OCI-LY1 (cell line): Measurements from ENCODE around the gene NFIB.

Source experiments
- H2AFZ ChIP-seq: fragments of 200-600 bp; sonication (generic), shearing (Covaris generic); 2 replicates; pipeline ENCODE4 v1.6.0; 2014; ENCODE audit warnings: antibody characterized with exemption, mild to moderate bottlenecking, low read length
- H3F3A ChIP-seq: fragments of 200-600 bp; sonication (generic), shearing (Covaris generic); 2 replicates; pipeline ENCODE4 v1.6.0; 2014; ENCODE audit warnings: mild to moderate bottlenecking, antibody characterized with exemption, low read length, moderate library complexity; ENCODE audit not compliant: insufficient read depth
- H3K27ac ChIP-seq: fragments of 200-600 bp; sonication (generic); 2 replicates; pipeline ENCODE4 v1.5.1; 2014; ENCODE audit warnings: low read length, mixed run types, mild to moderate bottlenecking, low read depth; ENCODE audit not compliant: poor library complexity, severe bottlenecking
- H3K27me3 ChIP-seq: fragments of 200-600 bp; sonication (generic); 2 replicates; pipeline ENCODE4 v1.6.0; 2014; ENCODE audit warnings: antibody characterized with exemption, mild to moderate bottlenecking, low read length, moderate library complexity; ENCODE audit not compliant: insufficient read depth
- H3K36me3 ChIP-seq: fragments of 200-600 bp; sonication (generic); 2 replicates; pipeline ENCODE4 v1.6.1; 2014; ENCODE audit warnings: mild to moderate bottlenecking, antibody characterized with exemption, low read length, moderate library complexity, mixed read lengths; ENCODE audit not compliant: insufficient read depth
- H3K4me1 ChIP-seq: fragments of 200-600 bp; sonication (generic); 2 replicates; pipeline ENCODE4 v1.5.1; 2014; ENCODE audit warnings: mild to moderate bottlenecking, low read length, moderate library complexity; ENCODE audit not compliant: insufficient read depth, severe bottlenecking
- H3K4me2 ChIP-seq: fragments of 200-600 bp; sonication (generic), shearing (Covaris generic); 2 replicates; pipeline ENCODE4 v1.6.1; 2014; ENCODE audit warnings: low read length
- H3K4me3 ChIP-seq: fragments of 200-600 bp; sonication (generic); 2 replicates; pipeline ENCODE4 v1.5.1; 2014; ENCODE audit warnings: low read length, low read depth, mild to moderate bottlenecking, mixed read lengths; ENCODE audit not compliant: poor library complexity, severe bottlenecking
- H3K79me2 ChIP-seq: fragments of 200-600 bp; shearing (Covaris generic); 2 replicates; pipeline ENCODE4 v1.6.1; 2016; ENCODE audit warnings: mixed run types, low read length, mixed read lengths; ENCODE audit not compliant: insufficient read depth
- H3K9ac ChIP-seq: fragments of 200-600 bp; sonication (generic), shearing (Covaris generic); 2 replicates; pipeline ENCODE4 v1.6.1; 2014; ENCODE audit warnings: mild to moderate bottlenecking, low read length, mixed read lengths
- H3K9me2 ChIP-seq: fragments of 200-600 bp; sonication (generic), shearing (Covaris generic); 2 replicates; pipeline ENCODE4 v1.6.1; 2014; ENCODE audit warnings: low read depth, mild to moderate bottlenecking, low read length, mixed read lengths
- H3K9me3 ChIP-seq: fragments of 200-600 bp; shearing (Covaris generic); 2 replicates; pipeline ENCODE4 v1.6.1; 2014; ENCODE audit warnings: low read length, mixed read lengths
- H4K20me1 ChIP-seq: fragments of 200-600 bp; sonication (generic), shearing (Covaris generic); 2 replicates; pipeline ENCODE4 v1.6.0; 2016; ENCODE audit warnings: mild to moderate bottlenecking, low read length; ENCODE audit not compliant: insufficient read depth
- CTCF ChIP-seq: fragments of 200-600 bp; sonication (generic), shearing (Covaris generic); IDR thresholded peaks from 2 replicates; pipeline ENCODE4 v1.5.1; 2017; ENCODE audit warnings: mild to moderate bottlenecking, antibody characterized with exemption, low read length, moderate library complexity, mixed read lengths
- EZH2 ChIP-seq: fragments of 200-600 bp; sonication (generic), shearing (Covaris generic); IDR thresholded peaks from 2 replicates; pipeline ENCODE4 v1.8.0; 2017; ENCODE audit warnings: borderline replicate concordance, mixed run types, mild to moderate bottlenecking, antibody characterized with exemption, low read length, moderate library complexity, mixed read lengths

NFIB gene

GRCh38 chr9:14173713-14174112, 140.2 kb downstream of the NFIB start:
- no peak for TF ChIP-seq EZH2
- H3K9ac ChIP-seq, result no peak overlapping the region
- no peak overlapping the region for H2AFZ ChIP-seq
- no peaks in the 10 kb centered on the region for H3F3A ChIP-seq
- H4K20me1 ChIP-seq, result no peaks in the 10 kb centered on the region
- no peak overlapping the region for H3K4me3 ChIP-seq
- H3K4me1 ChIP-seq, result no peaks in the 10 kb centered on the region
- H3K9me2 ChIP-seq, result no peaks in the 10 kb centered on the region
- no peak overlapping the region for H3K27ac ChIP-seq
- no peaks in the 10 kb centered on the region for H3K27me3 ChIP-seq
- no peaks in the 10 kb centered on the region for H3K9me3 ChIP-seq
- no peaks in the 10 kb centered on the region for H3K79me2 ChIP-seq
- H3K4me2 ChIP-seq, result no peak overlapping the region
- no peaks in the 10 kb centered on the region for H3K36me3 ChIP-seq

GRCh38 chr9:14170973-14171596, 142.9 kb downstream of the NFIB start:
- Histone ChIP-seq H4K20me1 (no peaks in the 10 kb centered on the region), H3K4me3 (no peak overlapping the region), H2AFZ (no peak overlapping the region), H3K27me3 (no peaks in the 10 kb centered on the region), H3K27ac (no peak overlapping the region), H3K36me3 (no peaks in the 10 kb centered on the region), H3K79me2 (no peaks in the 10 kb centered on the region), H3K9me2 (no peaks in the 10 kb centered on the region), H3F3A (no peaks in the 10 kb centered on the region), H3K4me2 (no peak overlapping the region), H3K9ac (no peak overlapping the region), H3K9me3 (no peaks in the 10 kb centered on the region), H3K4me1 (no peaks in the 10 kb centered on the region)
- TF ChIP-seq CTCF, result no peak
- no peak for TF ChIP-seq EZH2

- H4K20me1 ChIP-seq, result no peaks in the 10 kb centered on the region
- no peak overlapping the region for H3K4me2 ChIP-seq
- H3K36me3 ChIP-seq, result no peaks in the 10 kb centered on the region
- H3K9me3 ChIP-seq, result no peaks in the 10 kb centered on the region
- no peaks in the 10 kb centered on the region for H3F3A ChIP-seq
- no peaks in the 10 kb centered on the region for H3K4me1 ChIP-seq
- H3K27ac ChIP-seq, result no peak overlapping the region
- H3K79me2 ChIP-seq, result no peaks in the 10 kb centered on the region
- no peak overlapping the region for H3K4me3 ChIP-seq
- H2AFZ ChIP-seq, result no peak overlapping the region
- H3K9me2 ChIP-seq, result no peaks in the 10 kb centered on the region
- TF ChIP-seq EZH2, result no peak
- no peak for TF ChIP-seq CTCF
- H3K27me3 ChIP-seq, result no peaks in the 10 kb centered on the region
- no peak overlapping the region for H3K9ac ChIP-seq
These were observed 143.5 kb downstream of the NFIB start for GRCh38 chr9:14170392-14170931.

GRCh38 chr9:14168381-14168780, 145.6 kb downstream of the NFIB start:
- Histone ChIP-seq H3K4me2 (no peak overlapping the region), H3K9me2 (no peaks in the 10 kb centered on the region), H3K27ac (no peak overlapping the region), H4K20me1 (no peaks in the 10 kb centered on the region), H3K9ac (no peak overlapping the region), H3K36me3 (no peaks in the 10 kb centered on the region), H3K9me3 (no peaks in the 10 kb centered on the region), H3K27me3 (no peaks in the 10 kb centered on the region), H3K4me1 (no peaks in the 10 kb centered on the region), H2AFZ (no peak overlapping the region), H3K4me3 (no peak overlapping the region), H3F3A (no peaks in the 10 kb centered on the region), H3K79me2 (no peaks in the 10 kb centered on the region)
- TF ChIP-seq EZH2, result no peak
- TF ChIP-seq CTCF, result no peak
